NB4 (cell line): Measurements from ENCODE around the gene PHGDH.

Experiments used
- MYC ChIP-seq: IDR thresholded peaks from 2 replicates; pipeline ENCODE4 v1.6.1; 2011; ENCODE audit warnings: low read depth, low read length
- TF ChIP-seq, protein P1 (sequence below): IDR thresholded peaks from one replicate; pipeline ENCODE4 v1.5.1; 2012; ENCODE audit warnings: low read depth, low read length

GRCh38 chr1:119689511-119689910 lies 22.2 kb upstream of the PHGDH start:
- TF ChIP-seq, protein P1, sequence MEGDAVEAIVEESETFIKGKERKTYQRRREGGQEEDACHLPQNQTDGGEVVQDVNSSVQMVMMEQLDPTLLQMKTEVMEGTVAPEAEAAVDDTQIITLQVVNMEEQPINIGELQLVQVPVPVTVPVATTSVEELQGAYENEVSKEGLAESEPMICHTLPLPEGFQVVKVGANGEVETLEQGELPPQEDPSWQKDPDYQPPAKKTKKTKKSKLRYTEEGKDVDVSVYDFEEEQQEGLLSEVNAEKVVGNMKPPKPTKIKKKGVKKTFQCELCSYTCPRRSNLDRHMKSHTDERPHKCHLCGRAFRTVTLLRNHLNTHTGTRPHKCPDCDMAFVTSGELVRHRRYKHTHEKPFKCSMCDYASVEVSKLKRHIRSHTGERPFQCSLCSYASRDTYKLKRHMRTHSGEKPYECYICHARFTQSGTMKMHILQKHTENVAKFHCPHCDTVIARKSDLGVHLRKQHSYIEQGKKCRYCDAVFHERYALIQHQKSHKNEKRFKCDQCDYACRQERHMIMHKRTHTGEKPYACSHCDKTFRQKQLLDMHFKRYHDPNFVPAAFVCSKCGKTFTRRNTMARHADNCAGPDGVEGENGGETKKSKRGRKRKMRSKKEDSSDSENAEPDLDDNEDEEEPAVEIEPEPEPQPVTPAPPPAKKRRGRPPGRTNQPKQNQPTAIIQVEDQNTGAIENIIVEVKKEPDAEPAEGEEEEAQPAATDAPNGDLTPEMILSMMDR: no peak
- no peak for TF ChIP-seq MYC
